Raji (cell line): ENCODE measurements around the gene FAM83G.
A peak's percentile ranks its signal among the peaks of the same experiment; 100 is the strongest.

Experiments
- POLR2A ChIP-seq: IDR thresholded peaks from 2 replicates; pipeline ENCODE4 v1.6.1; 2011; ENCODE audit warnings: low read depth, low read length, control low read depth; ENCODE audit not compliant: insufficient read depth

The FAM83G gene

DNA sequence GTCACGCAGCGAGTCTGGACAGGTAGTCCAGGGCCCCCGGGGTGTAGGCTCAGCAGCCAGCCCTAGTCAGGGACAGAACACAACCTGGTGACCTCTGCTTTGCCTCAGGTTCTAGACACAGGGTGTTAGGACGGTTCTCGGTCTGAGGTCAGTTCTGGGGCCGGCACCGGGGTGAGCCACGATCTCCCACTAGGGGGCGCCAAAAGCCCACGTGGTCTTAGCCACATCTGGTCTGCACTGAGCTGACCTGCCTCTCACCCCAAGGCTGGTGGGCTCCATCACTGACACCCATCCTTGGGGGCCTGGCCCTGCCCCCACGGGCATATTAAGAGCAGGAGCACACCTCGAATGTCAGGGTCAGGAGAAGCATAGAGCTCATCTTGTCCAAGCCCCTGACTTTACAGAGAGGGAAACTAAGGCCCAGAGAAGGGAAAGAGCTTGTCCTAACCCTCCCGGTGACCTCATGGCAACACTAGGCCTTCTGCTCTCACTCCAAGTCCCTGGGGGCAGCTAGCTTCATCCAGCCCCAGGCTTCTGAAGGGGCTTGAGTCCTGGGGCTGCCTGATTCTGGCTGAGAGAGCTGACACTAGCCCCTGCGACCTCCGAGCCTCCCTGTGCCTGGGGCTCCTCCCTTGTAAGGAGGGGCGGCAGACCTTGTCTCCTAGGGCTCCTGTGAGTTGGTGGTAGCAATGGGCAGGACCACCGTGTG lies 43.6 kb downstream of the FAM83G start:
- TF ChIP-seq POLR2A: 0 out of 2 replicates have a peak, but pooled peaks have one; percentile 21

DNA sequence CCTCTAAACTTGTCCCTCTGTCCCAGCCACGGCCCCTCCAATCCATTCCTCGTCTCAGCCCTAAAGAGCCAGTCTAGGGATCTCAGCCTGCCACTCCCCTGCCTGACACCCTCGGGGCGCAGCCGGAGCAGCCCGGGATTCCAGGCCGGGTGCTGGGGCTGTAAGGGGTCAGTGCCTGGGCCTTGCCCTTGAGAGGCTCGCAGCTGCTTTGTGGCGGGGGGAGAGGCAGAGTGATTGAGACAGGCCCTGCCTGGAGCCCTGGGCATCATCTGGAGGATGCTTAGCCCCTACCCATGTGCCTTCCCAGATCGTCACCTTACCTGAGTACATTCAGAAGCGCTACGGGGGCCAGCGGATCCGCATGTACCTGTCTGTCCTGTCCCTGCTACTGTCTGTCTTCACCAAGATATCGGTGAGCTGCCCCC lies 44.3 kb downstream of the FAM83G start:
- no peak for TF ChIP-seq POLR2A

DNA sequence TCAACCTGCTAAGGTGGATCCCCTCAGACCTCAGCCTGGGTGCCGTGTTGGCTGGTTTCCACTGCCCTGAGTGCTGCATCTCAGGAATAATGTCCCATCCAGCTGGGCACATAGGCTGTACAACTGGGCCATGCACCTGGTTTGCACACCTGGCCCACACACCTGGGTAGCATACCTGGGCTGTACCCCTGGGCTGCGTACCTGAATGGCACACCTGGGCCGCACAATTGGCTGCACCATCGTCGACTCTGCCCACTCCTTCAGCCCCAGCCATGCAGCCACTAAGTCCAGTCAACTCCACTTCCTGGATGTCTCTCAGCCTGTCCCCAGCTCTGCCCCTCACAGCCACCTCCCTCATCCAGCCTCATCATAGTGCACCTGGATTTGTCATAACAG lies 44.7 kb downstream of the FAM83G start:
- no peak for TF ChIP-seq POLR2A

DNA sequence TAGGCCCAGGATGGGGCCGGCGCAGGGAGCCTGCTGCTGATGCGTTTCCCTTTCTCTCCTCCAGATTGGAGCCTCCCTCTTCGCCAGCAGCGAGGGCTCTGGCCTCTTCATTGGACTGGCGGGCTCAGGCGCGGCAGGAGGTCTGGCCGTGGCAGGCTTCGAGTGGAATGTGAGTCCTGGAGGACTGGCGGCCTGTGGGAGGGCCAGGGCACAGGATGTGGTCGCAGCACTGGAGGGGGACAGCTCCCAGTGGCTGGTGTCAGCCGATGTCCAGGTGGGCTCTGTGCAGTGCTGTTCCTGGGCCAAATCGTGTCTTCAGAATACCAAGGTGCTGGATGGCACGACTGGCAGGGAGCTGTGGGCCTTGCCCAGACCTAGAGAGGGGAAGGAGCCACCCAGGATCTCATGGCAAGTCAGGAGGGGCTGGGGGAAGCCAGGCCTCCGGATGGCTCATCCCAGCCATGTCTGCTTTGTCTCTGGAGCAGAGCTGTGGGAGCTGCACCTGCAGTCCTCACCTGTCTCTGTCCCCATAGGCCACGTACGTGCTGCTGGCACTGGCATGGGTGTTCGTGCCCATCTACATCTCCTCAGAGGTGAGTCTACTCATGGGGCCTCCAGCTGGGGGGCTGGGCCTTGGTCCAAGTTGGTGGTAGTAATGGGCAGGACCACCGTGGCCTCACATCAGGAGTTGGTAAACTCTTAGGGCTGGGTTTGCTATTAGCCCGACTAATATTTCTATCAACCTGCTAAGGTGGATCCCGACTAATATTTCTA lies 45.3 kb downstream of the FAM83G start:
- TF ChIP-seq POLR2A: no peak

DNA sequence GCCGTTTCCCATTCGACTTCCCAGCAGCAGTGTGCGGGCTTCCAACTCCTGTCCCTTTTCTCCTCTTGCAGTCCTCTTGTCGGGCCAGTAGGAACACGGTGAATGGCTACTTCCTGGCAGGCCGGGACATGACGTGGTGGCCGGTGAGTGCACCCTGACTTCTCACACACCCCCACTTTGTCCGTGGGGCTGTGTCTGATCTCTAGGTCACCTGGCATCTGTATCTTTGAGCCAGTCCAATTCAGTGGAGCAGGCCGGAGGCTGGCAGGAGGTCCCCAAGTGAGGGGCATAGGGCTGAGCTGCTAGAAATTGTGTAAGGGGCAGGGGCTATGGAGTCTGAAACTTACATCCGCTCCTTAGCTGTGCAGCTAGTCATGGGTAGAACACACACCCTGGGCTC lies 46.0 kb downstream of the FAM83G start:
- no peak for TF ChIP-seq POLR2A

DNA sequence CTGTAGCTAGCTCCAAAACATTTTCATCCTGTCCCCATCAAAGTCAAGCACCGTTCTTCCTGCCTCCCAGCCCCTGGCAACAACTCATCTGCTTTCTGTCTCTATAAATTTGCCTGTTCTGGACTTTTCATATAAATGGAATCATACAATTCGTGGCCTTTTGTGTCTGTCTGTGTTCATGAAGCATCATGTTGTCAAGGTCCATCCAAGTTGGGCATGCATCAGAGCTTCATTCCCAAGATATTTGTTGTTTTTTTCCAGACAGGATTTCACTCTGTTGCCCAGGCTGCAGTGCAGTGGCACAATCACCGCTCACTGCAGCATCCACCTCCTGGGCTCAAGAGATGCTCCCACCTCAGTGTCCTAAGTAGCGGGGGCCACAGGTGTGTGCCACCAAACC lies 46.7 kb downstream of the FAM83G start:
- TF ChIP-seq POLR2A: no peak

DNA sequence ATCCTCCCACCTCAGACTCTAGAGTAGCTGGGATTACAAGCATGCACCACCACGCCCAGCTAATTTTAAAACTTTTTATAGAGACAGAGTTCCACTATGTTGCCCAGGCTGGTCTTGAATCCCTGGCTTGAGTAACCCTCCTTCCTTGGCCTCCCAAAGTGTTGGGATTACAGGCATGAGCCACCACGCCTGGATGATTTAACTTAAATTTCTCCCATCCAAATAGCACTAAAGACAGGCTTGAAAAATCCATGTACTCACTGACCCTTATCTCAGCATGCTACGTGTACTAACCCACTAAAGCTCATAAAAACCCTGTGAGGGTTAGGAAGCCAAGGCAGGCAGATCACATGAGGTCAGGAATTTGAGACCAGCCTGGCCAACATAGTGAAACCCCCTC lies 48.0 kb downstream of the FAM83G start:
- no peak for TF ChIP-seq POLR2A

DNA sequence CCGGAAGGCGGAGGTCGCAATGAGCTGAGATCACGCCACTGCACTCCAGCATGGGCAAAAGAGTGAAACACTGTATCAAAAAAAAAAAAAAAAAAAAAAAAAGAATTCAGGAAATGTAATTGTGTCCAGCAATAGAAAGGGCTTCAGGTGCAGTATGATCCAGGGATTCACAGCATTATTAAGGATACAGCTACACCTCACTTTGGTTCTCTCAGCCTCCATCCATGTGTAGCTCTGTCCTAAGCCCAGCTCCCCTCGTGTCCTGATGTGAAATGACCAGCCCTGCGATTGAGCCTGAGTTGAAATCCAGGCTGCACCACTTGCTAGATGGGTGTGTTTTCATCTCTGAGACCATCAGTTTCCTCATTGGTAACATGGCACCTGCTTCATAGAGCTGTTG lies 49.6 kb downstream of the FAM83G start:
- TF ChIP-seq POLR2A: no peak

DNA sequence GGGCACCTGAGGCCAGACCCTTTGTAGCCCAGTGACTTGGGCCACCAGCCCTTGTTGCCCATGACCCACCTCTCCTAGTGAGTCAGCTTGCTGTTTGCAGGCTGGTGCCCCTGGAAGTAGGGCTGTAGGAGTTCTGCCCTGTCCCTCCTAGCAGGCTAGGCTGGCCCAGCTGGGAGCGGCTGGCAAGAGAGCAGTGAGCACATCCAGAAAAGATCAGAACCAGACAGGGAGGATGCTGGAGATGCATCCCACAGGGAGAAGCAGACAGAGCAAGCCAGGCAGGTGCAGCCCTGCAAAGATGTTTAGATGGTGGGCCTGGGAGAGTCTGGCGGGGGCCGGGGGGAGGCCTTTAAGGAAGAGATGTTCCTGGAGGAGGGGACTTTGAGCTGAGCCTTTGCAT lies 50.2 kb downstream of the FAM83G start:
- TF ChIP-seq POLR2A: no peak

DNA sequence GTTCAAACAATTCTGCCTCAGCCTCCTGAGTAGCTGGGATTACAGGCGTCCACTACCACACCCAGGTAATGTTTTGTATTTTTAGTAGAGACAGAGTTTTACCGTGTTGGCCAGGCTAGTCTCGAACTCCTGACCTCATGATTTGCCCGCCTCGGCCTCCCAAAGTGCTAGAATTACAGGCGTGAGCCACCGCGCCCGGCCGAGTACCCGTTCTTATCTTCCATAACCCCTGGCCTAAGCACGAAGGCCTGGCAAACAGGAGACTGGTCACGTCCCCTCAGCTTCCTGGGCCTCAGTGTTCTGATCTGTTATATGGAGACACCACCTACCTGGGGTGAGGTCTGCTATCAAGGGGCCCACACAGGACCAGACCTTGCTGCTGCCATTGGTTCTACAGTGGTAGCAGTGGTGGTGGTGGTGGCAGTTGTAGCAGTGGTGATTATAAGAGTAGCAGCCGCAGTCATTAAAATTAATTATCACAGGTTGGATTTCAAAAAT lies 51.3 kb downstream of the FAM83G start:
- TF ChIP-seq POLR2A: no peak

DNA sequence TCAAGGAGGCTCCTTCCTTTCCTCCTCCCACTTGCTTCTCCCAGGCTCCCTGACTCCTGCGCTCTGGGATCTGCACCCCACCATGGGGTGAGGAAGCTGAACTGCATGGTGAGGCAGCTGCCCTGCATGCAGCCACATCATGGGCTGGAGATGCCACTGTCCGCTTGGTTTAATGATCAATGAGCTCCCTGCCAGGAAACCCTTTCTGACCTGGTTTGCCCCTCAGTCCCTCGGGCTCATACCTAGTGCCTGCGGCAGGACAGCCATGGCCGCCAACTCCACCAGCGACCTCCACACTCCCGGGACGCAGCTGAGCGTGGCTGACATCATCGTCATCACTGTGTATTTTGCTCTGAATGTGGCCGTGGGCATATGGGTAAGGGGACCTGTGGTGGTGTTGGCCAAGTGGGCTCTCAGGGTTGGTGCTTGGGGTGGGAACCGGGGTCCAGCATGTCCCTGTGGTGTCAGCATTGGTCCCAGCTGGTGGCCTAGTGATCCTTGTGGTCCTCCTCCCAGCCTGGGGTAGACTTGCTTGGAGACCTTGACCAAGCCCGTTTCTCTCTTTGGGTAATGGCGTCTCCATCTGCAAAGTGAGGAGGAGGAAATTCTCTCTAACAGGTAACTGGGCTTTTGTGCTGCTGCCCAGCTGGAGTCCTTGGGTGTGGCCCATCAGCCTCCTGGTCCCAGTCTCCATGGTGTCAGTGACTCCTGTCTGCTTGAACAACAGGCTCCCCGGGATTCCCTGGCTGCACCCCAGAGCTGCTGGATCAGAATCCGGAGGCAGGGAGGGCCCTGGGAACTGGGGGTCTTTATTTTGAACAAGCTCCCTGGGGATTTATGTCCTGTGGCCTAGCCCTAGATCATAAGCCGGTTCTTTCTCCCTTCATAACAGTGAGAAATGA lies 52.4 kb downstream of the FAM83G start, which contains the start of gene SLC5A10:
Gene SLC5A10 (plus strand): TSS at position 225 of the 902 bp plus-strand sequence. CDS start 41 bp downstream, at position 266.
- TF ChIP-seq POLR2A: no peak

DNA sequence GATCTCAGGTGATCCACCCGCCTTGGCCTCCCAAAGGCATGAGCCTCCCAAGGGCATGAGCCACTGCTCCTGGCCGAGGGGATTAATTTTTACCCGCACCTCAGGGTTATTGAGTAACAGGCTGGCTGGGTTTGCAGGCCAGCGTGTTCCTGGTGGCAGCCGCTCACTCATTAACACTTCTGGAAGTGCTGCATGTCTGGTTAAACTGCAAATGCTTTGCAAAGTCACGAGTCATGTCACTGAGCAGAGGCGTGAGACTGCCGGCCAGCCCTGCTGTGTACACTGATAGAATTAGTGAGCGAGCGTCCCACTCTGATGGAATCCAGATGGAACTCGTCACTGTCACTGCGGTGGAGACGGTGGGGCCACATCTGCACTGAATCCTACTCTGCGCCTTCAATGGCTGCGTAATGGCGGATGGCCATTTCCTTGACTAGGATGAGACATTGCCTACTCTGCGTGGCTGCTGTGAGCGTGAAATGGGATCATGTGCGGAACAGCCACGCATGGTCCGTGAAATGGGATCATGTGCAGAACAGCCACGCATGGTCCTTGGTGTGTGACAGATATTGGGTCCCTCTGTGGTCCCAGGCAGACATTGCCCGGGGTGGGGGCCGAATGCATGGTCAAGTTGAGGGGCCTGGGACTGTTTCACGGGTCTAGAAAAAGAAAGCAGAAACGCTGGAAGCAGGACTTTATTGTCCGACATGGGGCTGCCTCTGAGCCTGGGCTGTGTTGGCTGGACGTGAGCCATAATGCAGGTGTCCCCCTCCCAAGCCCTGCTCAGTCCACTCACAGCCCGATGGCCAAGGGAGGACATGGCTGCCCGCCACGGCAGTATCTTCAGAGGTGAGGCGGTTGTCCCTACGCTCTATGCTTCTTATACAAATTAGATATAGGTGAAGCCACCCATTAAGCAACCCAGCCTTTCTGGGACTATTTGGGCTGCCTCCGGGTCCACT lies 53.3 kb downstream of the FAM83G start:
- no peak for TF ChIP-seq POLR2A

DNA sequence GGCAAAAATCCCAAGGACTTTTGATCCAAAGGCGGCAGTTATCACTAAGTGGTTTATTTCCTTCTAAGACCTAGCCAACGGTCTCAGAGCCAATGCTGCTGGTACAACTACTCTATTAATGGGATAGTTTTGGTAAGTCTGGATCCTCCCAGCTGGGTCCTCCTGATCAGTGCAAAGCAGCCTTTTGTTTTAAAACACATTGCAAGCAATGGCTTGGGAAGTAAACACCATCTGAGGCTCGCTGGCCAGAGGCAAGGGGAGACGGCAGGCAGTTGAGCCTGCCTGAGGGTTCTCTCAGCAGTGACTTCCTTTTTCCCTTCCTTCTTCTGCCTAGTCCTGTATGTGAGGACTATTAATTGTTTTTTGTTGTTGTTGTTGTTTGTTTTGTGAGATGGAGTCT lies 54.2 kb downstream of the FAM83G start:
- no peak for TF ChIP-seq POLR2A

DNA sequence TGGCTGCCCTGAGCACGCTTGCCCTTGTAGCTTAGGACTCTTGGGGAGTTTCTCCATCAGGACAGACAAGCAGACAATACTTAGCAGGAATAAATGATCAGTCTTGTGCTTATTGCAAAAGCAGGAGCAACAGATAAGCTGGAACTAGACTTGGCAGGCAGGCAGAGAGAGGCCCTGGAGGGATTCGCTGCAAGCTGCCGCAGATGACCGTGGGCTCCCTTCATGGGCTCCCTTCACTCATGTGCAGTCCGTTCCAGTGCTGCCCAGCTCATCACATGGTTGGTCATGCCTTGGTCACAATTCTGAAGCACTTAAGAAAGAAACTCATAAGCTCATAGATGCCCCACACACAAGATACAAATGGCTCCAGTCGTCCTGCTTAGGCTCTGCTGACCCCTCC lies 55.0 kb downstream of the FAM83G start:
- no peak for TF ChIP-seq POLR2A
